GM21825 (cell line): Measurements from ENCODE around the gene POU2F3.

ENCODE experiments used
- ATAC-seq: cut with Tn5 transposase; IDR thresholded peaks from one replicate; pipeline ENCODE4 v1.9.1; 2021; ENCODE audit warnings: mild to moderate bottlenecking, moderate library complexity; ENCODE audit not compliant: unreplicated experiment

Gene POU2F3

DNA sequence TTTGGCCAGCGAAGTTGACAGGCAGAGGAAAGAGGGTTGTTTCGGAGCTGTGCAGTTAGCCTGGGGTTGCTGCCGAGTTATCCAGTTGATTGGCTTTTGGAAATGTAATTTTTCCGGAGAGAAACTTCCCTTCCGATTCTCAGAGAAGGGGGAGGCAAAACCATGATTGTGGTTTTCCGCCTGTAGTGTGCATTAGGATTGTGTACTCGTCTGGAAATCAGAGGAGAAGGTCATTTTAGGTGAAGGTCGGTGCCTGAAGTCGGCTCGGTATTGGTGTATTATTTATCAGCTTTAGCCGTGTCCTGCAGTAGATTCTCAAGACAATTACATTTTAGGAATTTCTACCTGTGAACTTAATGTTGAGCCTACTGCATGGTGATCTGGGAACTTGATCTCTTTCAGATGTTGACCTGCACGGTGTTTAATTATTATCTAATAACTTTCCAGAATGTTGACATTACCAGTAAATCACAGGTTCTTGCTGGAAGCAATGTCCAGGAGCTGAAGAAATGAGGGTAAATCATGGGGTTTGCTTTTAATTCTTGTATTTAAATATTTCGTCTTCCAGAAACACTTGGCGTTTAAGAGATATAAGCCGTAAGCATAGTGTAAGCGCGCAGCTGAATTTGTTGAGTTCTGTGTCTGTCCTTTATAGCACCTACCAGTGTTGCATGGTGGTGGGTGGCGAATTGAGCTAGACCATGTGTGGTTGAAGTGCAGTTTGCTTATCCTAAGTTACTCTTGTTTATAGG lies 97.6 kb downstream of the POU2F3 start:
- no peak for ATAC-seq

DNA sequence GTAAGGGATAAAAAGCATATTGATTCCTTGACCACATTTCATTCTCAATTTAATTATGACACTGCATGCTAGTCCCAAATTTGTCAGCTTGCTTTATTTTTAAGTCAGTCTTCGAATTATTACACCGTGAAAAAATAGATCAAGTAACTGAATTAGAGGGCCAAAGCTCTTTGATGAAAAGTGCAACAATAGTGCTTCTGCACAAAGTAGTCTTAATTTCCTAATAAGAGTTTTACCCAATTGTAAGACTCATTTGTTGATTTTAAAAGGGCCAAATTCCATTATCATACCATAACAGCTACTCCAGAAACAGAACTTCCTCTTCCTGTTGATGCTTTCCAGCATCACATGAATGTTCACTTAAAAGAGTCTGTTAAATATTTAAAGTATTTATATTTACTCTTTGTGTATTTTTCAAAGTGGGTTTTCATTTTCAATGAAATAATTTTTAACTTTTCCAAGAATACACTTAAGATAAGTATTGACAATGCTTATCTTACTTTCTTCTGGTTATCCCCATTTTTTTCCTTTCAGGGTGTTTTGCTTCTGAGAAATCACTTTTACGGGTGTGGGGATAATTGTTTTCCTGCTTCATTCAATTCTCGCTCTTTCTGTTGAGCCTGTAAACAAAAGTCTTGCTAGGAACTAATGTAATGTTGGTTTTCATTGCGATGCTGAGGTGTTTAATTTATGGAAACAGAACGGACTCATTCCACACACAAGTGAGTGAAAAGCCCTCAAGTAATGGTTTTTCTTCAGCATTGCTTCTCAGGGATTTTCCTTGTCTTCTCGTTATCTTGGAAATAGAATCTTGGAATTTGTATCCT lies 98.4 kb downstream of the POU2F3 start:
- ATAC-seq = no peak

DNA sequence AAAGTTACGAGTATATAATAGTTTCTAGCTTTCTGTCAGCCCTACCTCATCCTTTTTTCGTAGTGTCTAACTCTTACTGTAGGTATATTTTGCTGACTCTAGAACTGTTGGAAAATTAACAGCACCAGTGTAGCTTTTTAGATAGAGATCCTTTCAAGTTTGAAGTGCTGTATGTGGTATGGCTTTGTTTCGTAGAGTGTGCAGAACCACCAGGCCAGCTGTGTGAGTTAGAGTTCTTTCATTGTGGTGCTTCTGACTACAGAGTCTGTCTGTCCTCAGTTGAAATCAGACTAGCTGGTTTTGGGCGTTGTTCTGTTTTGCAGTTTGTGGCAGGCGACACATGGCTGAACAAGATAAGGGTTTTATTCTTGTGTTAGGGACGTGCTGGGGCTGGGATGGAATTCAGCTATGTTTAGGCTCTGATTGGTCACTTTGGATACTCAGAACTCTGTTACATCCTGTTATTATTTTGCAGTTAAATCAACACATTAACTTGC lies 99.5 kb downstream of the POU2F3 start:
- no peak for ATAC-seq

DNA sequence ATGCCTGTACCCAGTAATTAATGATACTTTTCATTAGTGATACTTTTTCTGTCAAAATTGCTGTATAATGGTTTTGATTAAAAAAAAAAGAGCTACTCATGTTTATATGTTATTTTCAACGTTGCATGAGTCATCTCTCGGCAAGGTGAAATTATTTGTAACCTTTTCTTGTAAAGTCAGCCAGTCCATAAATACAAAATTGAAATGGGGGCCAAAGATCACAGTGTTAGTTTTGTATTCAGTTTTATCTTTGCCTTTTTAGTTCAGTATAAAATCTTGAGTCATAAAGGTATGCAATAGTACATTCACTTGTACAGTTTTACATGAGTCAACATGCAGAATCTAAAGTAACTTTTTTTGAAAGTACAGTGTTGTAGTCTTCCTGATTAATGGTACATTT lies 100.6 kb downstream of the POU2F3 start:
- ATAC-seq = no peak

DNA sequence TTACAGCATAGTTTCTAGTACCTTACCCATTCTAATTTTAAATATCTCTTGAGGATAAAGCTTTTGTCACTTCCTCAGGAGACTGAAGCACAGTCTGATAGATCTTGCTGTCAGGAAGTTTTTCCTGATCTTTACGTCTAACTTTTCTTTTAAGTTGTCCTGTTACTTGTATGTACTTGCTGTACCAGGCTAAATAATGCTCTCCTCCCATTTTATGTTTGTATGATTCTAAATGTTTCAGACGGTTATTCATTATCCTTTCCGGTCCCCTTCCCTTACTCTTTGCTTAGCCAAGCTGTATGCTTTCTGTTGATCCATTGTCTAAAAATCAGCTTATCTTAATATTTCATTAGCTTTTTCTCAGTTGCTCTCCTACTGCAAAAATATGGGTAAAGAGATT lies 102.3 kb downstream of the POU2F3 start:
- ATAC-seq = no peak

DNA sequence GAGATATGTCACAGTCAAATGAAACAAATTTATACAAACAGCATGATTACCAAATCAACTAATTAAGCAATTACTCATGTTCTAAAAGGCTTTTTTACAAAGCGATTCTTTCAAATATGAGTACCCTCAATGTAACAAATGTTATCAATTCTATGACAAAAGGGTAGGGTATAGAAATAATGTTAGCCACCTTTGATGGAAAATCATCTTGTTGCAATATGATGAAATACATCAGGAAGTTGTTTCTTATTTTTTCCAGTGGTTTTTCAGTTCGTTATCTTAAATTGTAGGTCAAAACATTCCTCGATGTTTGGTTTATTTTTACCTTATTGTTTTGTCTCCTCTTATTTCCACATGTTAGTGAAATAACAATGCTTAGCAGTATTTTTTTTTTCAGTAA lies 102.7 kb downstream of the POU2F3 start:
- ATAC-seq = no peak

DNA sequence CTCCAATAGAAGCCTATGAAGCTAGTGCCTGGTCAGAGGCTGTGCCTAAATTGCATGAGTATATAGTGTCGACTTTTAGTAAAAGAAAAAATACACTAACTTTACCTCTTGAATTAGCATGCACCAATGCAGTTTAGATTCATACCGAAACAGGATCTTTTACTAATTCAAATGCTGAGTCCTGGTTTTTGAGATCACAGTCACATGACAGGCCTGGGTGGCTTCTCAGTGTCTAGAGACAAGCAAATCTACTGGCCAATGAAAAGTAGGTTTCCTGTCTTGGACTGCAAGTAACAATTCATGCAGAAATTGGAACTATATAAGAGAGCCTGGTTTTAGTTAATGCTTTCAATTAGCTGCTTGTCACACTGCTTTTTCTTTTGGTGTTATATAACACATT lies 103.5 kb downstream of the POU2F3 start:
- peak; percentile 60 for ATAC-seq

DNA sequence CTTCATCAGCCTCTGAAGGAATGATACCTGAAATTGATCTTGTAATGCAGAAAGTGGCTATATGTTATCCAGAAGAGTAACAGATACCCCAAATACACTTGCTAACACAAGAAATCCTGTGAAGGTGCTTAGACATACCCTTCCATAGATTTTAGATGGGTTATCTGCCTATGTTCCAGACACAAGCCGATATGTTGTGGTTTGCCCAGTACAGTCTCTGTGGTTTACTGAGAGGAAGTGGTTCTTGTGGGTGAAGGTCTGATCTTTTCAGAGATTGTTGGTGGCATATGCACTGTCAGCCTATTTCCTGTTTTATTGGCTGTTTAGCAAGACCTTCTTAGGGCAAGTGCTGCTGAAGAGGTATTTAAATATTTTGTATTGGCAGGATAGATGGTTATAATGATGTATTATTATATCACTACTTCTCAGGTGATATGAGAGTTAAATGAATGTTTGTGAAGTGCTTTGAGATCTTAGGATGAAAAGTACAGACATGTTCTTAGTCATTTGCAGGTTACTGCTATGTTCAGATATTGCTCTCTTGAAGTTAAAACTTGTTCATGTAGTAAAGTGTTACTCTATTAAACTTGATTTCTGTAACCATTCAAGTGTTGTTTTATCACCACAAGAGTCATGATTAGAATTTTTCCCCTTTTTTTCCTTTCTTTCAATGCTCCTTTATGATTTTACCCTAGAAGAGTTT lies 104.5 kb downstream of the POU2F3 start:
- ATAC-seq = peak; percentile 78

DNA sequence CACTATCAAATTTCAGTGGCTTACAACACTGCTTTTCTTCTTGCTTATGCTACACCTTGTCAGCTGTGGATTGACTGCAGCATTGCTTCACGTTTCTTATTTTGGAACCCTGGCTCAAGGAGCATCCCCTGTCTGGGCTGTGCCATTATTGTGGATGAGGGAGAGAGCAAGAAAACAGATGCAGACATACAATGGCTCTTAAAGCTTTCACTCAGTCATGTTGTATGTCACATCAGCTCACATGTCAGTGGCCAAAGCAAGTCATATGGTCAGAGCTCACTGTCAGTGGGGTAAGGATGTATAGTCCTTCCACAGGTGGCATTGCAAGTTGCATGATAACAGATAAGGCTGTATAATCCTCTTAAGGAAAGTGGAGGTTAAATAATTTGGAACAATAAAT lies 106.3 kb downstream of the POU2F3 start:
- no peak for ATAC-seq

DNA sequence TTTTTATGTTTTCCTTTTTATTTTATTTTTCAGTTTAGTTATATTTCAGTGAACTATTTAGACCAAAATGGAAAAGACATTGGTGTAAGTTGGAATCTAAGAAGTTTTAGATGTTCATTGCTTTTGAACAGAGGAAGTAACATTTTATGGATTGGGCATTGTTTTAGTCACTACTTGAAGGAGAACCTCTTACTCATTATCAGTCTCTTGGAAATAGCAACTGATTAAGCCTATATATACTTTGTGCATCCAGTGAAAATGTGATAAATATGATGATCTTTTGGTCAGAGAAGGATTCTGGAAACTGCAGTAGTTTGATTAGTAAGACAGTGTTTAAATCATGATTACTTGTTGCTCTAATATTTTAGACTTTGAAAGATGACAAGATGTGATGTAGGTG lies 110.7 kb downstream of the POU2F3 start:
- no peak for ATAC-seq

DNA sequence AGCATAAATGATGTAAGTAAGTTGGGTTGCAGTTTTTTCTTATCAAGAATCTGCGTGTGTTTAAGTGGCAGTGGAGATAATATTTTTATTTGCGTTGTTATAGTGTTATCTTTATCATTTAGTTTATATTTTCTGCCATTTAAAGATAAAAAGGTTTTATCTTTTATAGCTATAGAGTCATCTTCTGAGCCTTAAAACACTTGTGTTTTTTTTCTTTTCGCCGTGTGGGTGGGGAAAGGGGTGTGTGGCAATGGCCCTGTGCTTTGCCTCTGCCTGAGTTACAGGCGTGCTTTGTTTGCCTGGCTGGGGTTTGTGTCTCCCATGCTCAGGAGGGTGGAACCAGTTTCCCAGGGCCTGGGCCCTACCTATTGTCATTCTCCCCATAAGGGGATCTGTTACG lies 112.5 kb downstream of the POU2F3 start:
- ATAC-seq = no peak

DNA sequence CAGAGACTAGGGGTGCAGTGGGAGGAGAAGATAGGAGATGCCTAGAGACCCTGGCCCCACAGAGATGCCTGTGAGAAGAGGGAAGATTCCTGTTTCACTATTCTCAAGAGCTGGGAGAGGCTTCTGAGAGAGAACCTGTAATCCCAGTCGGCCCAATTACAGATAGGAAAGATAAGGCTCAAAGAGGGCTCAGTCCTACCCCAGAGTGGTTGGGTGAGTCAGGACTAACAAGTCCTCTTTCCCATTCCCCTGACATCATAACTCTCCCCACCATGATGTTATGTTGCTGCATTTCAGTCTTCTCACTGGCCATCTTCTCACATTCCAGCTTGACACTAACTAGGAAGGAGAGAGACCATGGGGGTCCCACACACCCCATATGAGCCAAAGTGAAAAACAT lies 114.1 kb downstream of the POU2F3 start:
- no peak for ATAC-seq

DNA sequence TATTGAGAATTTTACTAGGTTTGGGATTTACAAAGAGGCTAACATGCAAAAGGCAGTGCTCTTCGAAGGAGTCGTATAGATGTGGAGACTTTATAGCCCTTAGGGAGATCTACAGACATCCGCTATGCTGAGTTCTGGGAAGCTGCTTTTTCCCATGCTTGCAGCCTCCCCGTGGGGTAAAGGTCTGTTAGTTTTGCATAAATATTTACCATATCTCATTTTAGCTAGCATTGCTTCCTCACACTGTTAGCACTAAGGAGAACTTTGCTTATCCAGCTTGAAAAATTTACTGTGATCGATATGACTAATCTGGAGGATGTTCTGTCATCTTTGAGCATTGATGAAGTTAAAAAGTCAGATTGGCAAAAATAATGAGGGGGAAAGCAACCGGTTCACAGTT lies 114.8 kb downstream of the POU2F3 start:
- no peak for ATAC-seq

DNA sequence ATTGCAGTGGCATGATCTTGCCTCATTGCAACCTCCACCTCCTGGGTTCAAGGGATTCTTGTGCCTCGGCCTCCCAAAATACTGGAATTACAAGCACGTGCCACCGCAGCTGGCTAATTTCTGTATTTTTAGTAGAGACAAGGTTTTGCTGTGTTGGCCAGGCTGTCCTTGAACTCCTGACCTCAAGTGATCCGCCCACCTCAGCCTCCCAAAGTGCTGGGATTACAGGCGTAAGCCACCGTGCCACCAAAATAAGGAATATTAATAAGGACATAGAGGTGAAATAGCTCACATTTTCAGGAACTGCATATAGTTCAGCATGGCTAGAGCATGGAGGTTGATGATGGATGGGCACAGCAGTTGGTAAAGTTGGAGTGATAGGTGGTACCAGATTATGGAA lies 117.7 kb downstream of the POU2F3 start:
- no peak for ATAC-seq

DNA sequence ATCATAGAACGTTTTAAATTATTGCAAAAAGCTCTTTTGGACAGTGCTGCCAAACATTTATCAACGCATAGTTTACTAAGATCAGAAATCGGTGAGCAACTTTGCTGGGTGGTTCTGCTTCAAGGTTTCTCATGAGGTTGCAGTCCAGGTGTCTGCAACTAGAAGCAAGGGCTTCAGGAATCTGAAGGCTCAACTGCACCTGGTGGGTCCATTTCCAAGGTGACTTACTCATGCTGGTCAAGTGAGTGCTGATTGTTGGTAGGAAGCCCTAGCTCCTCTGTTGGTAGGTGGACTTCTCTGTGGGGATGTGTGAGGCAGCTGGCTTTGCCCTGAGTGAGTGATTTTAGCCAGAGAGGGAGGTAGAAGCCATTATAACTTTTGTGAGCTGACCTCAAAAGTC lies 118.8 kb downstream of the POU2F3 start:
- no peak for ATAC-seq

DNA sequence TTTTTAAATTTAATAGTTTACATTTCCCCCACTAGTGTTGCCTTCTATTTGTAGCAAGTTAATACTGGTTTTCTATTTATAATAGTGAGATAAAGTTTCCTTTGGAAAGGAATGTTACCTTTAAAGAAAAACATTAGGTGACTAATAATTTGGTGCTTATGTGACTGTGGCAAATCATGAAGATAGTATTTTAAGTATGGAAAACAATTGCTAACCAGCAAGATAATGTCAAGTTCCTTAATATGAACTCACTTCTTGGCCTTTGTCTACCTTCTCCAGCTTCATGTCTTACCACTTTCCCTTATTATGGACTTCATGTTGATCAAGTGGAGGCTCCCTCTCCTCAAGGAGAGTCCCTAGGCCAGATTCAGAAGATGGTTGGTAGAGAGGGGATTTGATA lies 123.5 kb downstream of the POU2F3 start:
- no peak for ATAC-seq

DNA sequence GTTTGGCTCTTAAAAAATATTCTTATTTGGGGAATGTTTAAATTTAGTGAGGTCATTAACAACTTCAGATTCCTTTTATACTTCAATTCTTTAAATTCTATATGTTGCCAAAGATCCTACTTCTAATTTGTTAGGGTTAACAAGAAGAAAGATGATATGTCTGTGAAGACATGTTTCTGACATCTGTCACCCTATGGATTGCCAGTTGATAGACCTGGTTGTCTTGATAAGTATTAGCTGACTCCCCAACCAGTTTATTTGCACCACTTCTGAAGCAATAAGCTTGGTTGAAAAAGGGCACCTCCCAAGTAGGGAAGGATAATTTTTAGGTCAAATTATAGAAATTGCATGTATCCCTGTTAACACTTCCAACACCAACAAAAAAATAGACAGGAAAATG lies 125.6 kb downstream of the POU2F3 start:
- ATAC-seq = no peak
